Kidney (tissue), 14 donors: Measurements from ENCODE around the gene RYR3. TPM values are rescaled to one million over a fixed set of nuclear protein-coding genes. Genes with fewer than 3 reads are reported as not detected.

Experiments used
- DNase-seq, 5 donors: peaks; one replicate each; pipeline ENCODE4 v3.0.0-alpha.2; 2013 to 2020
- FAIRE-seq: peaks from 2 replicates; lab custom pipeline; 2012; peaks lifted over from hg19 to GRCh38; lab: Jason Lieb, UNC
- H3K27ac ChIP-seq, 2 donors: one replicate each; pipeline ENCODE4 v1.7.0; 2013; ENCODE audit warnings: low read depth in 2 of 2, low read length in 2 of 2, inconsistent platforms in 1 of 2
- H3K27me3 ChIP-seq: one replicate; pipeline ENCODE4 v1.7.1; 2013; ENCODE audit warnings: low read length, inconsistent platforms; ENCODE audit not compliant: control insufficient read depth, insufficient read depth
- H3K36me3 ChIP-seq, 3 donors: one replicate each; pipeline versions ENCODE4 v1.7.0 to v1.7.1; 2013; ENCODE audit warnings: low read length in 3 of 3, control low read depth in 1 of 3, inconsistent platforms in 1 of 3; ENCODE audit not compliant: insufficient read depth in 3 of 3, control insufficient read depth in 2 of 3
- H3K4me1 ChIP-seq, 3 donors: one replicate each; pipeline versions ENCODE4 v1.7.0 to v1.7.1; 2013; ENCODE audit warnings: low read length in 3 of 3, inconsistent platforms in 1 of 3, low read depth in 1 of 3; ENCODE audit not compliant: control insufficient read depth in 2 of 3, insufficient read depth in 2 of 3
- H3K4me3 ChIP-seq, 3 donors: one replicate each; pipeline versions ENCODE4 v1.7.0 to v1.8.1; 2013; ENCODE audit warnings: low read length in 3 of 3, control low read depth in 1 of 3, inconsistent platforms in 1 of 3
- H3K9ac ChIP-seq, 3 donors: one replicate each; pipeline versions ENCODE4 v1.7.0 to v1.7.1; 2013; ENCODE audit warnings: low read length in 3 of 3, control low read depth in 1 of 3, inconsistent platforms in 1 of 3
- H3K9me3 ChIP-seq, 3 donors: one replicate each; pipeline versions ENCODE4 v1.7.0 to v1.7.1; 2013; ENCODE audit warnings: low read length in 3 of 3, control low read depth in 1 of 3, inconsistent platforms in 1 of 3; ENCODE audit not compliant: control insufficient read depth in 2 of 3, insufficient read depth in 1 of 3
- CTCF ChIP-seq: IDR thresholded peaks from 3 replicates; pipeline ENCODE4 v1.5.1; 2012; ENCODE audit warnings: mild to moderate bottlenecking, moderate library complexity, borderline replicate concordance; ENCODE audit not compliant: insufficient read depth; ENCODE audit errors: extremely low read depth
- intact Hi-C: fragments of 100-400 bp; cut with DNase I; formaldehyde crosslinking; loops from one replicate; pipeline ENCODE4 v1.11.1; 2022
- polyA plus RNA-seq: library from polyadenylated mRNA; stranded (reverse); fragments of 350-450 nt; fragmentation: Illumina TruSeq; extraction: RNeasy Lipid Tissue Mini Kit (QIAGEN cat#74804); gene quantifications from one replicate; pipeline ENCODE4 v1.2.3, GENCODE V29; 2014; ENCODE audit warnings: low read depth, low replicate concordance; ENCODE audit not compliant: insufficient read depth
- total RNA-seq: library from RNA; stranded (reverse); fragmentation: NEBNext Ultra II Directional; extraction: Animal tissue kit (Norgen Biotek cat#: 25700); gene quantifications from one replicate; pipeline ENCODE4 v1.2.1, GENCODE V29; 2021
- donor health status: control.
- donor health status: control.
- donor health status: control.
- donor health status: control.
- donor health status: control.
- donor health status: DM: yes; HTN: yes; CAD: no.
- donor health status: Normal renal cell carcinoma (clear cell type).

The RYR3 gene
- total and polyA plus RNA-seq, 2 donors from 2014 or later = 0.90 to 10.5 TPM

- intact Hi-C loops = no loop called here
- no peaks in the 10 kb centered on the region for H3K4me1 ChIP-seq
- H3K27ac ChIP-seq = no peak overlapping the region
- H3K36me3 ChIP-seq = no peaks in the 10 kb centered on the region
- no peak overlapping the region for H3K9ac ChIP-seq
- TF ChIP-seq CTCF = no peak
- no peaks in the 10 kb centered on the region for H3K9me3 ChIP-seq
- no peaks in the 10 kb centered on the region for H3K27me3 ChIP-seq
- FAIRE-seq (no peak), DNase-seq (no peak)
- no peak overlapping the region for H3K4me3 ChIP-seq
These were observed 411.4 kb downstream of the RYR3 start for GRCh38 chr15:33722005-33722672.

GRCh38 chr15:33722673-33723015, 411.9 kb downstream of the RYR3 start:
- Histone ChIP-seq H3K9ac (no peak overlapping the region), H3K27ac (no peak overlapping the region)

GRCh38 chr15:33724321-33725036, 413.7 kb downstream of the RYR3 start:
- no peak overlapping the region for H3K27ac ChIP-seq
- intact Hi-C loops = no loop called here
- H3K9ac ChIP-seq = no peak overlapping the region
- H3K4me1 ChIP-seq = no peaks in the 10 kb centered on the region
- H3K4me3 ChIP-seq = no peak overlapping the region
- no peaks in the 10 kb centered on the region for H3K36me3 ChIP-seq
- FAIRE-seq = no peak
- TF ChIP-seq CTCF = no peak
- peak in 1 of 5 donors; percentile 30 for DNase-seq
- H3K27me3 ChIP-seq = no peaks in the 10 kb centered on the region
- H3K9me3 ChIP-seq = no peaks in the 10 kb centered on the region

More at GRCh38 chr15:33722673-33723015, 411.9 kb downstream of the RYR3 start:
- no peak overlapping the region for H3K4me3 ChIP-seq
- no peaks in the 10 kb centered on the region for H3K27me3 ChIP-seq
- no peak for DNase-seq
- H3K9me3 ChIP-seq = no peaks in the 10 kb centered on the region
- no peaks in the 10 kb centered on the region for H3K4me1 ChIP-seq
- FAIRE-seq = no peak
- intact Hi-C loops = no loop called here
- TF ChIP-seq CTCF = no peak
- H3K36me3 ChIP-seq = no peaks in the 10 kb centered on the region
